Motor neuron (in vitro differentiated cells): Measurements from ENCODE around the gene S100A13. TPM values are rescaled to one million over a fixed set of nuclear protein-coding genes. Genes with fewer than 3 reads are reported as not detected.

Experiments used
- ATAC-seq, 8 experiments: fragments of 200-7000 bp; cut with Tn5 transposase; replicated peaks in 6 of 8; 2 replicates each; pipeline ENCODE4 v1.8.0; 2021; ENCODE audit warnings: mild to moderate bottlenecking in 8 of 8, moderate library complexity in 8 of 8
- H3K27ac ChIP-seq, 2 donors: fragments of 250-450 bp; sonication (Bioruptor Pico); 2 replicates each; pipeline ENCODE4 v1.9.0; 2021; ENCODE audit warnings: antibody characterized with exemption in 2 of 2, mild to moderate bottlenecking in 2 of 2, moderate library complexity in 1 of 2
- H3K4me1 ChIP-seq, 2 donors: fragments of 250-450 bp; sonication (Bioruptor Pico); replicated peaks in 1 of 2; 2 replicates each; pipeline ENCODE4 v1.6.1; 2021; ENCODE audit warnings: antibody characterized with exemption in 2 of 2, mild to moderate bottlenecking in 2 of 2, moderate library complexity in 1 of 2
- H3K4me3 ChIP-seq, 5 donors: fragments of 250-450 bp; sonication (Bioruptor Pico); 2 replicates each; pipeline ENCODE4 v1.9.0; 2021; ENCODE audit warnings: antibody characterized with exemption in 5 of 5, mild to moderate bottlenecking in 5 of 5, moderate library complexity in 4 of 5
- WGBS, 10 experiments: fragments of 450-650 bp; shearing (Covaris generic); methylation state at CpG; one replicate each; pipeline ENCODE4 v1.0.0; 2022; 5-methylcytosine and 5-hydroxymethylcytosine counted together
- in situ Hi-C, 9 experiments: fragments of 400-800 bp; cut with MboI; loops; one replicate each; pipeline ENCODE4 v1.15.0; 2021; ENCODE audit warnings: low sequenced_read_pairs in 9 of 9, low pct_unique_long_range_greater_than_20kb in 2 of 9; ENCODE audit not compliant: unreplicated experiment in 9 of 9
- total RNA-seq, 8 experiments: library from RNA; unstranded; fragments of 300-600 nt; gene quantifications; 2 replicates each; pipeline versions ENCODE4 v1.2.3 to v1.2.4, GENCODE V29; 2022

Gene S100A13
- total RNA-seq, 8 experiments from 2014 or later = 44.1 to 224 (median 59.6) TPM

GRCh38 chr1:153571706-153572105 is 55.6 kb downstream of the S100A13 start:
- in situ Hi-C loops = no loop called here
- WGBS, 10 experiments = 78 to 100% (median 87%) methylated on average over 1 to 7 of the region's 7 CpGs; no CpG with 5 or more reads in 1 of the 10 experiments
- no peak overlapping the region for H3K4me3 ChIP-seq

DNA sequence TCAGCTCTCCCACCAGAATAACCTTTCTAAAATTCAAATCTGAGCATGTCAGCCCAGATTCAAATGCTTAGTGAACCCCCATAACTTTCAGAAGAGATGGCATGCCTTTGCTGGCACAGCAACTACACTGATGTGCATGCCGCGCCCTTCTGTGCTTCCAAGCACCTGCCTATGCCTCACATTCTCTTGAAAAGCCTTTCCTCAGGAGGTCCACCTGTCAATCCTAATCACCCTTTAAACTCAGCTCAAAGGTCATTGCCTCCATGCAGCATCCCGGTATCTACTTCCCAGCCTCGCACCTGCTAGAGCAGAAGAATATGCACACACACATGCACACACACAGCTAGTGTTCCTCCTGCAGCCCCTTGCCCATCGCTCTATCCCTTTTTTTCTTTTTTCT is 56.4 kb downstream of the S100A13 start:
- H3K27ac ChIP-seq = no peak overlapping the region
- 76 to 96% (median 88%) methylated on average over 2 to 5 of the region's 5 CpGs; no CpG with 5 or more reads in 2 of the 10 experiments for WGBS, 10 experiments
- peaks cover 14 to 21% of the 10 kb centered on the region in 2 donors for H3K4me1 ChIP-seq
- H3K4me3 ChIP-seq = no peak overlapping the region
- ATAC-seq = no peak
- in situ Hi-C loops = no loop called here

More at GRCh38 chr1:153571706-153572105, 55.6 kb downstream of the S100A13 start:
- ATAC-seq = no peak
- Histone ChIP-seq H3K27ac (no peak overlapping the region), H3K4me1 (peaks cover 6 to 13% of the 10 kb centered on the region in 2 donors)

- in situ Hi-C loops = loop anchor here in 1 of 9 experiments (10.0 kb wide), 1 partner anchor 65 kb away; no protein-coding TSS in a partner anchor
- peaks cover 19 to 26% of the 10 kb centered on the region in 2 donors for H3K4me1 ChIP-seq
- no peak overlapping the region for H3K27ac ChIP-seq
- WGBS, 10 experiments = 60 to 98% (median 88%) methylated on average over 1 to 7 of the region's 8 CpGs; no CpG with 5 or more reads in 4 of the 10 experiments
- ATAC-seq = no peak
- H3K4me3 ChIP-seq = no peak overlapping the region
Measured at GRCh38 chr1:153569465-153569864, 57.8 kb downstream of the S100A13 start.

Other genes with a start within 250 kb of the S100A13 start
- 100 to 1,000 TPM in 1 of 8 experiments, 10 to 100 TPM in 1, under 1 TPM in 2, not detected in 4; 0.29 to 281 (median 8.6) TPM for gene S100A8, start 236.4 kb downstream of the S100A13 start, total RNA-seq
- gene S100A7A, start 211.0 kb downstream of the S100A13 start, total RNA-seq = under 1 TPM in 5 of 8 experiments, not detected in 3; 0.10 to 0.66 (median 0.14) TPM
- gene S100A7, start 166.9 kb downstream of the S100A13 start, total RNA-seq = not detected
- gene S100A6, start 91.5 kb downstream of the S100A13 start, total RNA-seq = 1,000 to 10,000 TPM in 1 of 8 experiments, 100 to 1,000 TPM in 2, 1 to 10 TPM in 4, under 1 TPM in 1; 0.49 to 2,482 (median 5.7) TPM
- gene S100A5, start 86.6 kb downstream of the S100A13 start, total RNA-seq = not detected
- 1,000 to 10,000 TPM in 1 of 8 experiments, 10 to 100 TPM in 1, 1 to 10 TPM in 5, under 1 TPM in 1; 0.93 to 1,152 (median 3.7) TPM for gene S100A4, start 81.7 kb downstream of the S100A13 start, total RNA-seq
- gene S100A3, start 78.2 kb downstream of the S100A13 start, total RNA-seq = 1 to 10 TPM in 2 of 8 experiments, under 1 TPM in 3, not detected in 3; 0.36 to 4.1 (median 1.00) TPM
- 1 to 10 TPM in 4 of 8 experiments, under 1 TPM in 2, not detected in 2; 0.23 to 4.5 (median 1.5) TPM for gene S100A2, start 61.7 kb downstream of the S100A13 start, total RNA-seq
- 100 to 1,000 TPM in 1 of 8 experiments, 10 to 100 TPM in 1, 1 to 10 TPM in 6; 2.0 to 108 (median 7.0) TPM for gene S100A16, start 14.4 kb downstream of the S100A13 start, total RNA-seq
- gene S100A14, start 11.2 kb downstream of the S100A13 start, total RNA-seq = under 1 TPM in 5 of 8 experiments, not detected in 3; 0.11 to 0.66 (median 0.59) TPM
- gene S100A1, start 929 bp upstream of the S100A13 start, total RNA-seq = 1 to 10 TPM in 5 of 8 experiments, under 1 TPM in 3; 0.38 to 3.7 (median 1.5) TPM
- gene CHTOP, start 6.6 kb upstream of the S100A13 start, total RNA-seq = 100 to 1,000 TPM in 4 of 8 experiments, 10 to 100 TPM in 4; 29.9 to 136 (median 99.2) TPM
- 10 to 100 TPM; 36.1 to 93.5 (median 53.3) TPM for gene SNAPIN, start 31.2 kb upstream of the S100A13 start, total RNA-seq
- gene ILF2, start 43.5 kb upstream of the S100A13 start, total RNA-seq = 100 to 1,000 TPM; 116 to 542 (median 228) TPM
- gene NPR1, start 51.2 kb upstream of the S100A13 start, total RNA-seq = under 1 TPM in 7 of 8 experiments, not detected in 1; 0.27 to 0.85 (median 0.64) TPM
- gene INTS3, start 100.5 kb upstream of the S100A13 start, total RNA-seq = 10 to 100 TPM; 33.0 to 70.4 (median 44.9) TPM
- gene SLC27A3, start 147.9 kb upstream of the S100A13 start, total RNA-seq = 10 to 100 TPM in 5 of 8 experiments, 1 to 10 TPM in 3; 5.0 to 49.7 (median 15.3) TPM